GM21737 (cell line): ENCODE data around the gene SMIM1.

ENCODE experiments used
- ATAC-seq: cut with Tn5 transposase; IDR thresholded peaks from one replicate; pipeline ENCODE4 v1.9.1; 2021; ENCODE audit warnings: mild to moderate bottlenecking, moderate library complexity; ENCODE audit not compliant: unreplicated experiment

Gene SMIM1

DNA sequence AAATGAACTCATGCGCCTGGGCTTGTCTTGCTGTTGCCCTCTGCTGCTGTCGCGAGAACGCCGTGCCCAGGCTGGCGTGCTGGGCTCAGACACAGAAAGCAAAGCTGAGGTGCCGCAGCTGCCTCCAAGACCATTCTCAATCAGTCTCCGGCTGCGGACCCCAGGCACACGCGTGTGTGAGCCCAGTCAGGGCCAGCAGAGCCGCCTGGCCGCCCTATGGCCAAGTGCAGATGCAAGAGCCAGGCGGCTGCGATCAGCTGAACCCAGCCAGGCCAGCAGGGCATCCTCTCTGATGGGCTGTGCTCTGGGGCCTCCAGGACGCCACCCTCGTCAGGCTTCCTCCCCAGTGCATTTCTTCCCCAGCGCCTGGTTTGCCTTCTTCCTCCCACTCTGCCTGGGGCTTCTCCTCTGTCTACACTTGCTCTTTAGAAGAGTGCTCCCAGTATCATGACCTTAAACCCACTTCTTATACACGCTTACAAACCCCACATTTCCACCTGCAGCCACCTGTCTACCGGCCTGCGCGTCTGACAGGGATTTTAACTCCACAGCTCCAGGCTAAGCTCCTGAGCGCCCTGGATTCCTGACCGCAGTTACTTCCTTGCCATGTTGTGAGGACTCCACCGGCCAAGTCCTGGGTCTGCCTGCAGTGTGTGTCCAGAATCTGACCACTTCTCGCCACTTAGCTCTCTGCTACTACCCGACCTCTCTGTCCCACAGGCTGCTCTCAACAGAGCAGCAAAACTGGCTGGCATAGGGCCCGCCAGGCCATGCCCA lies 45.5 kb downstream of the SMIM1 start:
- ATAC-seq = no peak

DNA sequence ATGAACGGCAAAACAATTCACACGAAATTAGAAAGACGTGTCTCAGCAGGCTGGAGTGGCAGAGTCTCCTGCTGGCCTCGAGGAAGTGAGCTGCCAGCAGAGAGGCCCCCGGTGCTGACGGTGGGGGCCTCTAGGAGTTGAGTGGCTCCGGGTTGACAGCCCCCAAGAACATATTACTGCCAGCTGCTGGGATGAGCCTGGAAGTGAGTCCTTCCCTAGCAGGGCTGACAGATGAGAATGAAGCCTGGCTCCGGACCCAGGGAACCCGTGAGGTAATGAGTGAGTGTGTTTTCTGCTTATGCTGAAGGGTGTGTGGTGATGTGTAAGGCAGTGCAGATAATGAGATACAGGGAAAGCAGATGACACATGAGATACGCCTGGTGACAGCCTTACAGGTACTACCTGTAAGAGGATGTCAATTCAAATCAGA lies 47.2 kb downstream of the SMIM1 start:
- ATAC-seq = no peak

DNA sequence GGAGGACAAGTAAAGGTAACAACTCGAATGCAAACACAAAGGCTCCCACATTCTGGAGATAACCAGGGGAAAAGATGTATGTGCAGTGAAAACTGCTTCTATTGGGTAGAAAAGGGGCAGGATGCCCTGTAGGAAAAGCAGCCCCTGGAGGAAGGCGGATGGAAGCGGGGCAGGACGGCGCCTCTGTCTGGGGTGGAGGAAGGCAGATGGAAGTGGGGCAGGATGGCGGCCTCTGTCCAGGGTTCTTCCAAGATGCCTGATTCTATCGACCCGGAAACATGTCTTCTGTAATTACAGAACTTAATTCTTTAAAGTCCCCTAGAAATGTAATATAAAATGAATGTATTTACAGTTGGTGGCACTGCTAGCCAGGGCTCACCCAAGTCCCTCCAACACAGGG lies 47.8 kb downstream of the SMIM1 start:
- ATAC-seq = no peak

DNA sequence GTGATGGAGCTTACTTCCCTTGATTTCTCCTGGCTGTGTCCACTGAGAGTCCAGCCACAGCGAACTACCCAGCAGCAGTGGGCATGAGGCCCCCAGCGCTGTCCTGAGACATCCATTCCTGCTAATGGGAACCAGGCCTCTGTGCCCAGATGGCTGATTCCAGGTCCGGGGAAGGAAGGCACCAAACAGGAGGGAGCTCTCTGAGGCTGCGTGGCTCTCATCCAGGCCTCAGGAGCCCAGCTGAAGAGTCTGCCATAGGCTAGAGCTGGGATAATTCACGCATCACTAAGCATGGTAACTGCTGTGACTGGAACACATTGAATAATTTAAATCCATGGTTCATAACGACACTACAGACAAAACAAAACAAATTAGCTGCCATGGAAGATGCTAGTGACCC lies 48.5 kb downstream of the SMIM1 start:
- no peak for ATAC-seq

DNA sequence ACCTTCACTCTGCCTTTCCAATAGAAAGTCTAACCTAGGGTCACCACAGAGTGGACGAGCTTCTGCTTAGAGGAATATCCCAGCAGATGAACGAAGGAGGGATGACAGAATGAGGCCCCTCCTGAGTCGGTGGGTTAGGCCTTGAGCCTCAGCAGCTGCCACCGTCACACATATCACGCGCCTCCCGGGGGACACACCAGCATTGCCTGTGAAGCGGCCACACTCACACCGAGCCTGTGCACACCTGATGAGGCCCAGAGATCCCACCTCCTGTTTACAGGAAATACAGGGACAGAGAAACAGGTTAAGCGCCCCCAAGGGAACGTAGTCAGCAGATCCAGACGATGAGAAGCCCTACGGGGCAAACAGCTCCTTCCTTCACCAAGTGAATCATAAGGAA lies 48.9 kb downstream of the SMIM1 start:
- ATAC-seq = no peak

DNA sequence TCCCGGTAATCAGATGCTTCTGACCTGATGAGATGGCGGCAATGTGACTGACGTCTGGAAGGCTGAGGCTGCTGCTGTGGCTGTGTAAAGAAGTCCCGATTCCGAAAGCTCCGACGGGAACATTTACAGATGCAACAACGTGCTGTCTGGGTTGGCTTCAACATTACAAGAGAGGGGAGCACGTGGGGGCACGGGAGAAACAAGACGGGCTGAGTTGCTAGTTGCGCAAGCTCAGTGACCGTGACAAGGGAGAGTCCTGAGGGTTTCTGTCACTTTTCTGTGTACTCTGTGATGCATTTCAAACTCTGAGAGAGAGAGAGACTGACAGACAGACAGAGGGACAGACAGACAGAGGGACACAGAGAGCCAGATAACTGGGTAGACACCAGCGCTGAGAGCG lies 49.4 kb downstream of the SMIM1 start:
- ATAC-seq = no peak

DNA sequence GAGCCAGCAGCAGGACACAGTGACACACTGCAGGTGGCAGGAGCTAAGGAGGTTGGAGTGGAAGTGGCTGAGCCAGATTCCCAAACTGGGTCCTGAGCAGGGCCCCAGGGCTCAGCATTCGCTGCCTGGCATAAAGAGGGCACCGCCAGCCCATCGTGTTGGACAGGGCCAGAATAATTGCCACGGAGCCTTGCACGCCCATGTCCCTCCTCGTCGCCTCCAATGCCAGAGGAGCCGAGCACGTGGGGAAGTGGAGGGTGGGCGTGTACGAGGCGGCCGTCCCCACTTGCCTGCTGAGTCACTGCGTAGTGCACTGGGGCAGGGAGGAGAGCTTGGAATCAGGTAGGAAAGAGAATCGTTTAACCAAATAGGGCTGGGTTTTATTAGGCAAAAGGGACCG lies 49.9 kb downstream of the SMIM1 start:
- ATAC-seq = no peak

DNA sequence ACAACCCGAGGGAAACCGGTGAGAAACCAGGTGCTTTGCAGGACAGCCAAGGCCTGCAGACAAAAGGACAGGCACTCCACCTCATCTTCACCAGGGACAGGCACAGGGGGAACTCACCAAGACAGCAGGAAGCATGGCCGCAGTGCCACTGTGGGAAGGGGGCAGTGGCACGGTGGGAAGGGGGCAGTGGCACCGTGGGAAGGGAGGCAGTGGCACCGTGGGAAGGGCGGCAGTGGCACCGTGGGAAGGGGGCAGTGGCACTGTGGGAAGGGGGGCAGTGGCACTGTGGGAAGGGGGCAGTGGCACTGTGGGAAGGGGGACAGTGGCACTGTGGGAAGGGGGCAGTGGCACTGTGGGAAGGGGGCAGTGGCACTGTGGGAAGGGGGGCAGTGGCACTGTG lies 52.1 kb downstream of the SMIM1 start:
- ATAC-seq = no peak

DNA sequence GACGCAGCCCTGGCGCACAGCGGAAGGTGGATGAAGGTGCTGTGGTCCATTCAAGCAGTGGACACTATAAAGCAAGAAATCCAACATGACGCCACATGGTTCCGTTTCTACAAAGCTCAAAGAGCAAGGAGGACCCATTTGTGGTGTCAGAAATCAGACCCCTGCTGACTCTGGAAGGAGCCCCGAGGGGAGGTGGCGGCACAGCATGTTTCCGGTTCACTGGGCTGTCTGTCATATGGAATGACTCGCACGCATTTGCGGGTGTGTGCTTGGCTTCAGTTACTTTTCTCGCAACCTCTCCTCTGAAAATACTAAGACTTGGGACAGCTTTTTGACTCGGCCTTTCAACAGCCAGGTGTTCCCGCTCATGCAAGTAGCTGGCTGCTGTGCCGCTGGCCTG lies 52.8 kb downstream of the SMIM1 start:
- no peak for ATAC-seq
